Liver (tissue), 9 donors: ENCODE results near the gene VNN1. TPM values are rescaled to one million over a fixed set of nuclear protein-coding genes. Genes with fewer than 3 reads are reported as not detected.

Source experiments
- DNase-seq: peaks from one replicate; pipeline ENCODE4 v3.0.0-alpha.2; 2017; ENCODE audit warnings: low spot score
- H3K27ac ChIP-seq, 2 donors: one replicate each; pipeline ENCODE4 v1.7.0; 2013; ENCODE audit warnings: inconsistent platforms in 2 of 2, low read length in 2 of 2, control low read depth in 1 of 2, low read depth in 1 of 2, mild to moderate bottlenecking in 1 of 2
- H3K27me3 ChIP-seq, 4 donors: one replicate each; pipeline versions ENCODE4 v1.6.1 to v1.7.0; 2013; ENCODE audit warnings: low read length in 3 of 4, inconsistent platforms in 1 of 4, mild to moderate bottlenecking in 1 of 4, moderate library complexity in 1 of 4; ENCODE audit not compliant: control insufficient read depth in 4 of 4, insufficient read depth in 4 of 4
- H3K36me3 ChIP-seq, 4 donors: one replicate each; pipeline versions ENCODE4 v1.6.1 to v1.7.0; 2013; ENCODE audit warnings: low read length in 3 of 4, mild to moderate bottlenecking in 3 of 4, low read depth in 1 of 4, moderate library complexity in 1 of 4; ENCODE audit not compliant: control insufficient read depth in 4 of 4, insufficient read depth in 3 of 4
- H3K4me1 ChIP-seq, 4 donors: one replicate each; pipeline versions ENCODE4 v1.6.1 to v1.7.0; 2013; ENCODE audit warnings: low read length in 3 of 4, mild to moderate bottlenecking in 3 of 4, moderate library complexity in 1 of 4; ENCODE audit not compliant: control insufficient read depth in 4 of 4, insufficient read depth in 4 of 4
- H3K4me3 ChIP-seq, 3 donors: one replicate each; pipeline versions ENCODE4 v1.6.1 to v1.7.0; 2013; ENCODE audit warnings: low read length in 3 of 3, control low read depth in 1 of 3, low read depth in 1 of 3, mild to moderate bottlenecking in 1 of 3
- H3K9ac ChIP-seq, 2 donors: one replicate each; pipeline ENCODE4 v1.7.0; 2013; ENCODE audit warnings: low read length in 2 of 2, mild to moderate bottlenecking in 2 of 2, moderate library complexity in 2 of 2, control low read depth in 1 of 2, low read depth in 1 of 2
- H3K9me3 ChIP-seq, 4 donors: one replicate each; pipeline versions ENCODE4 v1.6.1 to v1.7.0; 2013; ENCODE audit warnings: low read length in 3 of 4; ENCODE audit not compliant: control insufficient read depth in 4 of 4
- ATF3 ChIP-seq: IDR thresholded peaks from 2 replicates; pipeline ENCODE4 v1.6.1; 2016; ENCODE audit warnings: antibody characterized with exemption
- CTCF ChIP-seq: fragments of 150-350 bp; IDR thresholded peaks from 2 replicates; pipeline ENCODE4 v1.5.1; 2017; ENCODE audit warnings: improper control_type of control experiment, low read depth, low read length; ENCODE audit not compliant: missing input control
- EGR1 ChIP-seq, 2 donors: IDR thresholded peaks; 2 replicates each; pipeline ENCODE4 v1.6.1; 2016 to 2018; ENCODE audit warnings: antibody characterized with exemption in 2 of 2, low read depth in 2 of 2
- FOXA1 ChIP-seq: IDR thresholded peaks from 2 replicates; pipeline ENCODE4 v1.6.1; 2016; ENCODE audit warnings: antibody characterized with exemption
- FOXA2 ChIP-seq: IDR thresholded peaks from 2 replicates; pipeline ENCODE4 v1.6.1; 2016; ENCODE audit warnings: antibody characterized with exemption
- GABPA ChIP-seq, 2 donors: IDR thresholded peaks in 1 of 2; conservative IDR thresholded peaks in 1 of 2; 2 replicates each; pipeline ENCODE4 v1.6.1; 2016; ENCODE audit warnings: antibody characterized with exemption in 2 of 2, mild to moderate bottlenecking in 1 of 2, moderate library complexity in 1 of 2
- HNF4A ChIP-seq, 2 donors: conservative IDR thresholded peaks; 2 replicates each; pipeline ENCODE4 v1.6.1; 2016; ENCODE audit warnings: antibody characterized with exemption in 2 of 2, mild to moderate bottlenecking in 2 of 2
- HNF4G ChIP-seq: IDR thresholded peaks from 2 replicates; pipeline ENCODE4 v1.6.1; 2016; ENCODE audit warnings: antibody characterized with exemption
- JUND ChIP-seq, 2 donors: IDR thresholded peaks; 2 replicates each; pipeline ENCODE4 v1.6.1; 2016; ENCODE audit warnings: antibody characterized with exemption in 2 of 2
- MAX ChIP-seq: IDR thresholded peaks from 2 replicates; pipeline ENCODE4 v1.6.1; 2016; ENCODE audit warnings: antibody characterized with exemption
- NR2F2 ChIP-seq: IDR thresholded peaks from 2 replicates; pipeline ENCODE4 v1.6.1; 2016; ENCODE audit warnings: antibody characterized with exemption
- RAD21 ChIP-seq, 2 donors: IDR thresholded peaks; 2 replicates each; pipeline ENCODE4 v1.6.1; 2016; ENCODE audit warnings: antibody characterized with exemption in 2 of 2, mild to moderate bottlenecking in 2 of 2
- REST ChIP-seq: IDR thresholded peaks from 2 replicates; pipeline ENCODE4 v1.6.1; 2016; ENCODE audit warnings: antibody characterized with exemption, mild to moderate bottlenecking
- RXRA ChIP-seq, 2 donors: IDR thresholded peaks; 2 replicates each; pipeline ENCODE4 v1.6.1; 2017 to 2018; ENCODE audit warnings: antibody characterized with exemption in 2 of 2, mild to moderate bottlenecking in 1 of 2
- SP1 ChIP-seq: IDR thresholded peaks from 2 replicates; pipeline ENCODE4 v1.6.1; 2018; ENCODE audit warnings: antibody characterized with exemption, mild to moderate bottlenecking
- TAF1 ChIP-seq: conservative IDR thresholded peaks from 2 replicates; pipeline ENCODE4 v1.6.1; 2016; ENCODE audit warnings: antibody characterized with exemption, mild to moderate bottlenecking
- YY1 ChIP-seq: IDR thresholded peaks from 2 replicates; pipeline ENCODE4 v1.6.1; 2016; ENCODE audit warnings: antibody characterized with exemption, mild to moderate bottlenecking
- ZBTB33 ChIP-seq: IDR thresholded peaks from 2 replicates; pipeline ENCODE4 v1.6.1; 2016; ENCODE audit warnings: antibody characterized with exemption
- WGBS: extraction: QIAGEN DNeasy Blood & Tissue Kit; methylation state at CpG from one replicate; pipeline ENCODE4 v1.1.7; 2013; 5-methylcytosine and 5-hydroxymethylcytosine counted together
- polyA plus RNA-seq, 2 donors: library from polyadenylated mRNA; stranded (reverse) in 1 of 2; unstranded in 1 of 2; fragments of 200-250 nt in 1 of 2; fragments of >200 nt in 1 of 2; fragmentation: Nextera tagmentation in 1 of 2; extraction: Ambion mirVana in 1 of 2; gene quantifications; one replicate each; pipeline versions ENCODE4 v1.2.1 to v1.2.3, GENCODE V29; 2013 to 2015
- total RNA-seq, 2 donors: library from RNA; depleted of rRNA; stranded (reverse); fragments of >200 nt; gene quantifications; one replicate each; pipeline ENCODE4 v1.2.3, GENCODE V29; 2014
- donor health status: healthy.
- donor health status: healthy.
- donor health status: healthy.
- donor health status: healthy.
- donor health status: healthy.

VNN1 gene
- total and polyA plus RNA-seq, 4 donors = 2.7 to 132 (median 58.8) TPM

- H3K4me1 ChIP-seq = peaks cover 3 to 28% (median 10%) of the 10 kb centered on the region in 4 donors
- H3K27ac ChIP-seq = peak overlapping the region; percentile 96 to 99
- H3K27me3 ChIP-seq = no peaks in the 10 kb centered on the region
- no peaks in the 10 kb centered on the region for H3K9me3 ChIP-seq
- peak overlapping the region; percentile 41 to 83 (median 64) for H3K4me3 ChIP-seq
- 11% methylated on average over 3 of the region's 3 CpGs for WGBS
- peak overlapping the region; percentile 90 to 97 for H3K9ac ChIP-seq
- no peaks in the 10 kb centered on the region for H3K36me3 ChIP-seq
- DNase-seq = no peak
- TF ChIP-seq RXRA (IDR thresholded peaks at IDR 0.05) = peak; percentile 74 to 90
- no peak for TF ChIP-seq HNF4G
- peak; percentile 33 to 53 for TF ChIP-seq RAD21 (IDR thresholded peaks at IDR 0.05)
- peak; percentile 23 for TF ChIP-seq TAF1
- TF ChIP-seq YY1 = peak; percentile 86
- TF ChIP-seq MAX = peak; percentile 88
- TF ChIP-seq GABPA (IDR thresholded peaks at IDR 0.05 in 1 of 2, conservative IDR thresholded peaks at IDR 0.05 in 1 of 2) = peak; percentile 10 to 60
- peak; percentile 32 to 58 for TF ChIP-seq EGR1 (IDR thresholded peaks at IDR 0.05; ENCODE audit: low read depth in 2 of 2)
- no peak for TF ChIP-seq NR2F2
- TF ChIP-seq JUND (IDR thresholded peaks at IDR 0.05) = peak; percentile 64 to 84
- TF ChIP-seq FOXA2 = peak; percentile 99
- peak; percentile 78 for TF ChIP-seq REST
- TF ChIP-seq SP1 = peak; percentile 86
- TF ChIP-seq CTCF = peak; percentile 29
- TF ChIP-seq ZBTB33 = peak; percentile 94
- TF ChIP-seq ATF3 = peak; percentile 63
- peak; percentile 99 for TF ChIP-seq FOXA1
- TF ChIP-seq HNF4A (conservative IDR thresholded peaks at IDR 0.05) = peak; percentile 73 to 77
Measured at GRCh38 chr6:132734694-132735236, 20.9 kb upstream of the VNN1 start.
